H1 (cell line): ENCODE results near the gene ALG2. TPM values are rescaled to one million over a fixed set of nuclear protein-coding genes. Genes with fewer than 3 reads are reported as not detected.

Experiments used
- CTCF ChIA-PET: fragments of 300-600 bp; sonication (Branson Sonifier 250); formaldehyde crosslinking; loops from one replicate; lab custom pipeline; 2021; ENCODE audit not compliant: partially characterized antibody; lab: Charles Lee
- POLR2A ChIA-PET: fragments of 300-600 bp; sonication (Branson Sonifier 250); formaldehyde crosslinking; loops from one replicate; lab custom pipeline; 2021; ENCODE audit warnings: inconsistent platforms; ENCODE audit not compliant: partially characterized antibody; lab: Charles Lee
- DNase-seq, 2 experiments: peaks; one replicate each; pipeline versions ENCODE4 v3.0.0 to v3.0.0-alpha.2; 2010 to 2022; ENCODE audit warnings: low spot score in 2 of 2, low read depth in 1 of 2, mixed read lengths in 1 of 2
- FAIRE-seq: peaks from 2 replicates; lab custom pipeline; 2011; peaks lifted over from hg19 to GRCh38; lab: Jason Lieb, UNC
- H2AFZ ChIP-seq: 2 replicates; pipeline ENCODE4 v1.8.1; 2012; ENCODE audit warnings: low read length, inconsistent platforms
- H2AK5ac ChIP-seq: 2 replicates; pipeline ENCODE4 v1.6.1; 2013; ENCODE audit warnings: low read depth, low read length
- H2BK120ac ChIP-seq: replicated peaks from 2 replicates; pipeline ENCODE3; 2013; ENCODE audit warnings: low read depth, low read length, inconsistent platforms
- H2BK12ac ChIP-seq: 2 replicates; pipeline ENCODE4 v1.6.1; 2013; ENCODE audit warnings: low read depth, low read length
- H2BK15ac ChIP-seq: 2 replicates; pipeline ENCODE4 v1.6.1; 2013; ENCODE audit warnings: low read length
- H2BK20ac ChIP-seq: 2 replicates; pipeline ENCODE4 v1.6.1; 2013; ENCODE audit warnings: low read length
- H2BK5ac ChIP-seq: 2 replicates; pipeline ENCODE4 v1.6.1; 2013; ENCODE audit warnings: low read depth, low read length
- H3K14ac ChIP-seq: 2 replicates; pipeline ENCODE4 v1.6.1; 2013; ENCODE audit warnings: inconsistent platforms; ENCODE audit not compliant: insufficient read length
- H3K18ac ChIP-seq: 2 replicates; pipeline ENCODE4 v1.6.1; 2013; ENCODE audit warnings: low read length; ENCODE audit errors: extremely low read depth
- H3K23ac ChIP-seq: 2 replicates; pipeline ENCODE4 v1.6.1; 2013; ENCODE audit warnings: inconsistent platforms; ENCODE audit not compliant: insufficient read length
- H3K23me2 ChIP-seq: 2 replicates; pipeline ENCODE4 v1.6.1; 2013; ENCODE audit warnings: low read depth, low read length
- H3K27ac ChIP-seq: 2 replicates; pipeline ENCODE4 v1.6.1; 2011; ENCODE audit warnings: low read depth, low read length, inconsistent platforms
- H3K27me3 ChIP-seq, 4 experiments: replicated peaks in 1 of 4; 1 replicate in 1 of 4; 2 replicates in 3 of 4; pipeline versions ENCODE4 v1.6.1 to v1.8.1; 2011 to 2013; ENCODE audit warnings: low read length in 3 of 4, mild to moderate bottlenecking in 3 of 4, inconsistent platforms in 2 of 4, mixed read lengths in 2 of 4, moderate library complexity in 1 of 4; ENCODE audit not compliant: control insufficient read depth in 3 of 4, insufficient read depth in 3 of 4; ENCODE audit errors: extremely low read depth in 1 of 4
- H3K36me3 ChIP-seq, 4 experiments: 2 replicates each; pipeline versions ENCODE4 v1.6.1 to v1.8.1; 2011 to 2013; ENCODE audit warnings: mild to moderate bottlenecking in 4 of 4, low read length in 3 of 4, moderate library complexity in 2 of 4, control low read depth in 1 of 4, inconsistent platforms in 1 of 4; ENCODE audit not compliant: insufficient read depth in 4 of 4, control insufficient read depth in 2 of 4
- H3K4ac ChIP-seq: replicated peaks from 2 replicates; pipeline ENCODE3; 2013; ENCODE audit warnings: low read length, low read depth, mixed read lengths, inconsistent platforms; ENCODE audit not compliant: insufficient read length
- H3K4me1 ChIP-seq, 4 experiments: replicated peaks in 1 of 4; 1 replicate in 1 of 4; 2 replicates in 3 of 4; pipeline versions ENCODE4 v1.6.1 to v1.8.1; 2011 to 2013; ENCODE audit warnings: low read length in 3 of 4, inconsistent platforms in 2 of 4, mixed read lengths in 1 of 4; ENCODE audit not compliant: insufficient read depth in 4 of 4, control insufficient read depth in 3 of 4
- H3K4me2 ChIP-seq, 2 experiments: 2 replicates each; pipeline versions ENCODE4 v1.6.1 to v1.8.1; 2011 to 2013; ENCODE audit warnings: low read depth in 2 of 2, low read length in 2 of 2, control low read depth in 1 of 2, inconsistent platforms in 1 of 2, mild to moderate bottlenecking in 1 of 2; ENCODE audit not compliant: insufficient read depth in 1 of 2
- H3K4me3 ChIP-seq, 4 experiments: fragments of 200-600, 300-600 bp in 1 of 4; sonication (generic), shearing (Covaris generic), sonication (Bioruptor Twin) in 1 of 4; 2 replicates each; pipeline versions ENCODE4 v1.5.1 to v1.8.1; 2011 to 2016; ENCODE audit warnings: low read length in 4 of 4, low read depth in 3 of 4, control low read depth in 2 of 4, inconsistent platforms in 2 of 4, mild to moderate bottlenecking in 2 of 4, mixed read lengths in 1 of 4, moderate library complexity in 1 of 4; ENCODE audit not compliant: insufficient read depth in 2 of 4; ENCODE audit errors: extremely low read depth in 1 of 4
- H3K56ac ChIP-seq: replicated peaks from 2 replicates; pipeline ENCODE3; 2013; ENCODE audit warnings: low read depth, mild to moderate bottlenecking, mixed read lengths, low read length, inconsistent platforms; ENCODE audit not compliant: insufficient read length
- H3K79me1 ChIP-seq: 2 replicates; pipeline ENCODE4 v1.6.1; 2013; ENCODE audit warnings: low read depth, low read length, control low read depth
- H3K79me2 ChIP-seq, 2 experiments: 2 replicates each; pipeline versions ENCODE4 v1.6.1 to v1.8.1; 2012 to 2013; ENCODE audit warnings: low read length in 2 of 2, mild to moderate bottlenecking in 2 of 2, inconsistent platforms in 1 of 2; ENCODE audit not compliant: insufficient read depth in 2 of 2, control insufficient read depth in 1 of 2
- H3K9ac ChIP-seq, 4 experiments: replicated peaks in 1 of 4; 1 replicate in 1 of 4; 2 replicates in 3 of 4; pipeline versions ENCODE4 v1.6.1 to v1.8.1; 2011 to 2013; ENCODE audit warnings: low read depth in 3 of 4, low read length in 3 of 4, control low read depth in 2 of 4, mild to moderate bottlenecking in 2 of 4, moderate library complexity in 2 of 4, inconsistent platforms in 1 of 4; ENCODE audit errors: extremely low read depth in 1 of 4
- H3K9me3 ChIP-seq, 2 experiments: 2 replicates each; pipeline versions ENCODE4 v1.6.1 to v1.8.1; 2012 to 2013; ENCODE audit warnings: mild to moderate bottlenecking in 2 of 2, moderate library complexity in 2 of 2, control low read depth in 1 of 2, inconsistent platforms in 1 of 2, low read depth in 1 of 2, low read length in 1 of 2, mixed read lengths in 1 of 2; ENCODE audit not compliant: insufficient read depth in 2 of 2
- H4K20me1 ChIP-seq, 2 experiments: replicated peaks in 1 of 2; 2 replicates each; pipeline versions ENCODE3 to v1.8.1; 2011 to 2013; ENCODE audit warnings: inconsistent platforms in 2 of 2, low read length in 2 of 2, mild to moderate bottlenecking in 1 of 2; ENCODE audit not compliant: insufficient read depth in 2 of 2, control insufficient read depth in 1 of 2
- H4K5ac ChIP-seq: 2 replicates; pipeline ENCODE4 v1.6.1; 2013; ENCODE audit warnings: low read length, low read depth, mixed read lengths, inconsistent platforms; ENCODE audit not compliant: insufficient read length
- H4K8ac ChIP-seq: 2 replicates; pipeline ENCODE4 v1.8.0; 2013; ENCODE audit warnings: mild to moderate bottlenecking, moderate library complexity, low read length, inconsistent platforms; ENCODE audit not compliant: insufficient read depth; ENCODE audit errors: extremely low read depth
- H4K91ac ChIP-seq: replicated peaks from 2 replicates; pipeline ENCODE3; 2013; ENCODE audit warnings: low read length, mixed read lengths, inconsistent platforms; ENCODE audit not compliant: insufficient read length
- BRCA1 ChIP-seq: IDR thresholded peaks from 2 replicates; pipeline ENCODE4 v1.6.1; 2012; ENCODE audit warnings: low read depth, low read length, improper control_type of control experiment
- CHD1 ChIP-seq: IDR thresholded peaks from 2 replicates; pipeline ENCODE4 v1.6.1; 2012; ENCODE audit warnings: low read depth, low read length, improper control_type of control experiment
- CHD2 ChIP-seq: IDR thresholded peaks from 2 replicates; pipeline ENCODE4 v1.6.1; 2012; ENCODE audit warnings: low read length, improper control_type of control experiment
- KDM5A ChIP-seq: fragments of 200-600 bp; IDR thresholded peaks from 2 replicates; pipeline ENCODE4 v1.7.1; 2012; ENCODE audit warnings: mild to moderate bottlenecking, low read length, inconsistent platforms, mixed read lengths
- MAFK ChIP-seq: IDR thresholded peaks from 2 replicates; pipeline ENCODE4 v1.6.1; 2012; ENCODE audit warnings: low read depth, mild to moderate bottlenecking, improper control_type of control experiment, low read length
- SP4 ChIP-seq: IDR thresholded peaks from 2 replicates; pipeline ENCODE4 v1.6.1; 2012; ENCODE audit warnings: low read length, inconsistent platforms
- TCF12 ChIP-seq: IDR thresholded peaks from 2 replicates; pipeline ENCODE4 v1.6.1; 2011; ENCODE audit warnings: low read depth, mild to moderate bottlenecking, low read length
- WGBS, 2 experiments: shearing (Covaris generic) in 1 of 2; methylation state at CpG; one replicate each; pipeline versions ENCODE4 v1.1.6 to v1.1.7; 2013 to 2015; ENCODE audit warnings: low lambda C conversion rate in 2 of 2, mixed read lengths in 2 of 2, inconsistent platforms in 1 of 2, low coverage in 1 of 2, missing lambda C conversion rate in 1 of 2; ENCODE audit not compliant: insufficient replicate concordance in 2 of 2, insufficient coverage in 1 of 2, insufficient read length in 1 of 2; ENCODE audit errors: extremely low coverage in 1 of 2, missing lambda C conversion rate in 1 of 2; 5-methylcytosine and 5-hydroxymethylcytosine counted together
- polyA plus RNA-seq, 7 experiments: library from polyadenylated mRNA; depleted of rRNA in 3 of 7; stranded (reverse) in 5 of 7; unstranded in 2 of 7; fragments of >200 nt in 5 of 7; fragments of 200-250 nt in 2 of 7; gene quantifications; 1 replicate in 5 of 7; 2 replicates in 1 of 7; 4 replicates in 1 of 7; pipeline versions ENCODE4 v1.2.1 to v1.2.3, GENCODE V29; 2011 to 2013; ENCODE audit warnings: missing spikeins in 2 of 7, mixed read lengths in 2 of 7
- total RNA-seq: library from RNA; stranded (reverse); fragmentation: NEBNext Ultra II Directional; extraction: Animal tissue kit (Norgen Biotek cat#: 25700); gene quantifications from 2 replicates; pipeline ENCODE4 v1.2.1, GENCODE V29; 2021

Gene ALG2
- total and polyA plus RNA-seq, 2 of the 8 experiments (the other 6 are each of a cell fraction or from before 2014, with no cell fraction given) = 27.1 to 30.7 TPM

DNA sequence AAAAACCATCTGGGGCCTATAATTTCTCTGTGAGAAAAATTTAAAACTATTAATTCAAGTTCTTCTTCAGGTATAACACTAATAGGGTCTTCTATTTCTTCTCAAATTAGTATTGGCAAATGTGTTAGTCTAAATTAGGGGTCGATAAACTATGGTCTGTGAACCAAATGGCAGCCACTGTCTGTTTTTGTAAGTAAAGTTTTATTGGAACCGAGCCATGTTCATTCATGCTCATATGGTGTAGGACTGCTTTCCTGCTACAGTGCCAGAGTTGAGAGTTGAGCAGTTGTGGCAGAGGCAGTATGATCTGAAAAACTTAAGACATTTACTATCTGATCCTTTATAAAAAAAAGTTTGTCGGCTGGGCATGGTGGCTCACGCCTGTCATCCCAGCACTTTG, 29.4 kb upstream of the ALG2 start:
- Histone ChIP-seq H3K4ac (no peak overlapping the region), H3K4me2 (no peak overlapping the region), H3K23me2 (no peaks in the 10 kb centered on the region), H3K18ac (no peak overlapping the region), H3K4me3 (no peak overlapping the region), H3K9ac (no peak overlapping the region), H3K79me1 (no peaks in the 10 kb centered on the region), H2AK5ac (no peak overlapping the region), H2BK120ac (no peak overlapping the region), H3K14ac (no peak overlapping the region), H2BK15ac (no peak overlapping the region), H3K79me2 (no peaks in the 10 kb centered on the region), H4K5ac (no peak overlapping the region), H3K27ac (no peak overlapping the region), H3K27me3 (no peaks in the 10 kb centered on the region), H4K8ac (no peak overlapping the region), H2BK12ac (no peak overlapping the region), H4K91ac (no peak overlapping the region), H2BK5ac (no peak overlapping the region), H2AFZ (no peak overlapping the region), H3K36me3 (no peaks in the 10 kb centered on the region), H2BK20ac (no peak overlapping the region), H3K56ac (no peak overlapping the region), H4K20me1 (no peaks in the 10 kb centered on the region), H3K9me3 (no peaks in the 10 kb centered on the region), H3K4me1 (no peaks in the 10 kb centered on the region), H3K23ac (no peak overlapping the region)
- no peak for FAIRE-seq
- CTCF ChIA-PET = no interaction called here
- POLR2A ChIA-PET = no interaction called here
- no peak for TF ChIP-seq CHD2
- TF ChIP-seq TCF12 = no peak
- no peak for TF ChIP-seq CHD1
- no peak for TF ChIP-seq BRCA1
- no peak for TF ChIP-seq MAFK
- TF ChIP-seq SP4 = no peak
- no peak for TF ChIP-seq KDM5A
- 90% methylated on average over 4 of the region's 4 CpGs; no CpG with 5 or more reads in 1 of the 2 experiments for WGBS, 2 experiments
- DNase-seq = no peak
